Osteocyte (in vitro differentiated cells): Measurements from ENCODE around the gene SNAI3. TPM values are rescaled to one million over a fixed set of nuclear protein-coding genes. Genes with fewer than 3 reads are reported as not detected.
A peak's percentile ranks its signal among the peaks of the same experiment; 100 is the strongest.

Experiments used
- DNase-seq: peaks from one replicate; pipeline ENCODE4 v3.0.0; 2021; ENCODE audit warnings: mixed read lengths; ENCODE audit not compliant: unreplicated experiment; ENCODE audit errors: extremely low spot score
- H3K27ac Mint-ChIP-seq: one replicate; pipeline ENCODE4 v1.8.0; 2021; ENCODE audit warnings: mild to moderate bottlenecking, mixed read lengths; ENCODE audit not compliant: unreplicated experiment
- H3K27me3 Mint-ChIP-seq: one replicate; pipeline ENCODE4 v1.8.0; 2021; ENCODE audit warnings: mixed read lengths; ENCODE audit not compliant: unreplicated experiment
- H3K36me3 Mint-ChIP-seq: one replicate; pipeline ENCODE4 v1.8.0; 2021; ENCODE audit warnings: mixed read lengths; ENCODE audit not compliant: unreplicated experiment
- H3K4me1 Mint-ChIP-seq: one replicate; pipeline ENCODE4 v1.8.0; 2021; ENCODE audit warnings: mixed read lengths; ENCODE audit not compliant: unreplicated experiment
- H3K4me3 Mint-ChIP-seq: one replicate; pipeline ENCODE4 v1.8.0; 2021; ENCODE audit warnings: mild to moderate bottlenecking, moderate library complexity, mixed read lengths; ENCODE audit not compliant: unreplicated experiment
- H3K9me3 Mint-ChIP-seq: one replicate; pipeline ENCODE4 v1.8.0; 2021; ENCODE audit warnings: mixed read lengths; ENCODE audit not compliant: unreplicated experiment
- total RNA-seq: library from RNA; stranded (reverse); gene quantifications from 2 replicates; pipeline ENCODE4 v1.2.1, GENCODE V29; 2021
- TF ChIP-seq, protein P1 (sequence below): fragments of 200-600 bp; sonication (generic); IDR thresholded peaks from 2 replicates; pipeline ENCODE4 v1.5.0; 2021; ENCODE audit warnings: antibody characterized with exemption, mild to moderate bottlenecking, moderate library complexity

SNAI3 gene
- total RNA-seq, 1 donor from 2014 or later, result not detected

GRCh38 chr16:88653596-88654362 lies 32.5 kb downstream of the SNAI3 start:
- H3K4me1 Mint-ChIP-seq, result peaks cover 15% of the 10 kb centered on the region
- H3K9me3 Mint-ChIP-seq, result no peaks in the 10 kb centered on the region

DNA sequence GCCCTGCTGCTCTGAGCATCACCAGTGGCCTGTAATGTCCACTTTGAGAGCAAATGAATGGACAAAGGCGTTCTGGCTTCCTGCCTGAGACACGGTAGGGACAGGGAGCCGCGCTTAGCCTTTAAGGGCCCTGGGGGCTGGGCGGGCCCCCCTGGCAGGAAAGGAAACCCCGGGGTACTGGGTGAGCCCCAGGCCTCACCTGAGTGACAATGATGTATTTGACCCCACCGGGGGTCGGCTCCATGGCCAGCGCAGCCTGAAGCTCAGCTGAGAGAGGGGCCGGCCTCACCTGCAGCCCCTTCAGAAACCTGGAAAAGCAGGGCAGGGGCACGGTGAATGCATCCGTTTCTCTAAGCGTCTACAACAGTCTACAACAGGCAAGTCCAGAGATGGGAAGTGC lies 33.2 kb downstream of the SNAI3 start:
- H3K4me3 Mint-ChIP-seq, result no peak overlapping the region
- no peaks in the 10 kb centered on the region for H3K9me3 Mint-ChIP-seq
- TF ChIP-seq, protein P1, sequence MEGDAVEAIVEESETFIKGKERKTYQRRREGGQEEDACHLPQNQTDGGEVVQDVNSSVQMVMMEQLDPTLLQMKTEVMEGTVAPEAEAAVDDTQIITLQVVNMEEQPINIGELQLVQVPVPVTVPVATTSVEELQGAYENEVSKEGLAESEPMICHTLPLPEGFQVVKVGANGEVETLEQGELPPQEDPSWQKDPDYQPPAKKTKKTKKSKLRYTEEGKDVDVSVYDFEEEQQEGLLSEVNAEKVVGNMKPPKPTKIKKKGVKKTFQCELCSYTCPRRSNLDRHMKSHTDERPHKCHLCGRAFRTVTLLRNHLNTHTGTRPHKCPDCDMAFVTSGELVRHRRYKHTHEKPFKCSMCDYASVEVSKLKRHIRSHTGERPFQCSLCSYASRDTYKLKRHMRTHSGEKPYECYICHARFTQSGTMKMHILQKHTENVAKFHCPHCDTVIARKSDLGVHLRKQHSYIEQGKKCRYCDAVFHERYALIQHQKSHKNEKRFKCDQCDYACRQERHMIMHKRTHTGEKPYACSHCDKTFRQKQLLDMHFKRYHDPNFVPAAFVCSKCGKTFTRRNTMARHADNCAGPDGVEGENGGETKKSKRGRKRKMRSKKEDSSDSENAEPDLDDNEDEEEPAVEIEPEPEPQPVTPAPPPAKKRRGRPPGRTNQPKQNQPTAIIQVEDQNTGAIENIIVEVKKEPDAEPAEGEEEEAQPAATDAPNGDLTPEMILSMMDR, result no peak
- no peak overlapping the region for H3K27ac Mint-ChIP-seq
- no peaks in the 10 kb centered on the region for H3K27me3 Mint-ChIP-seq
- no peak for DNase-seq
- peaks cover 7% of the 10 kb centered on the region for H3K36me3 Mint-ChIP-seq
- peaks cover 15% of the 10 kb centered on the region for H3K4me1 Mint-ChIP-seq

More at GRCh38 chr16:88653596-88654362, 32.5 kb downstream of the SNAI3 start:
- Mint-ChIP-seq H3K36me3 (peaks cover 7% of the 10 kb centered on the region), H3K27me3 (no peaks in the 10 kb centered on the region), H3K27ac (no peak overlapping the region), H3K4me3 (no peak overlapping the region)
- TF ChIP-seq, protein P1, result no peak
- DNase-seq, result no peak

GRCh38 chr16:88652762-88653063 lies 33.6 kb downstream of the SNAI3 start:
- Mint-ChIP-seq H3K4me1 (peaks cover 15% of the 10 kb centered on the region), H3K9me3 (no peaks in the 10 kb centered on the region), H3K27ac (no peak overlapping the region), H3K27me3 (no peaks in the 10 kb centered on the region), H3K4me3 (no peak overlapping the region), H3K36me3 (peaks cover 7% of the 10 kb centered on the region)
- DNase-seq, result no peak
- TF ChIP-seq, protein P1, result no peak

- TF ChIP-seq, protein P1, result no peak
- DNase-seq, result no peak
- Mint-ChIP-seq H3K4me1 (peaks cover 15% of the 10 kb centered on the region), H3K4me3 (no peak overlapping the region), H3K27me3 (no peaks in the 10 kb centered on the region), H3K27ac (no peak overlapping the region), H3K36me3 (peaks cover 7% of the 10 kb centered on the region), H3K9me3 (no peaks in the 10 kb centered on the region)
Measured at GRCh38 chr16:88651989-88652761, 34.1 kb downstream of the SNAI3 start.

- Mint-ChIP-seq H3K4me3 (peak overlapping the region; percentile 68), H3K27ac (peak overlapping the region; percentile 63), H3K9me3 (no peaks in the 10 kb centered on the region), H3K4me1 (peaks cover 15% of the 10 kb centered on the region), H3K36me3 (peaks cover 7% of the 10 kb centered on the region), H3K27me3 (no peaks in the 10 kb centered on the region)
- DNase-seq, result no peak
- TF ChIP-seq, protein P1, result no peak
Measured at GRCh38 chr16:88651276-88651988, 34.9 kb downstream of the SNAI3 start.
